ENCODE measurements around the gene TMIGD1.

TMIGD1 gene

GRCh38 chr17:30333503-30334360, at the start of gene TMIGD1:
TSS of gene TMIGD1 (minus strand) at chr17:30334057. CDS start at chr17:30332133, 1,924 bp downstream.
- Histone ChIP-seq H3K36me3 (ENCODE audit: control insufficient read depth, insufficient read depth, low read length) (no peaks in the 10 kb centered on the region), H3K9ac (ENCODE audit: low read depth, low read length) (no peak within 1 kb of the TSS), H3K4me1 (ENCODE audit: control insufficient read depth, insufficient read depth, low read length) (no peaks in the 10 kb centered on the region), H3K4me3 (ENCODE audit: low read depth, low read length) (no peak within 1 kb of the TSS), H3K27me3 (ENCODE audit: control insufficient read depth, insufficient read depth, low read length) (no peaks in the 10 kb centered on the region), H3K9me3 (ENCODE audit: control insufficient read depth, insufficient read depth, low read length) (no peaks in the 10 kb centered on the region)

- peaks cover 7% of the 10 kb centered on the region for H3K4me1 ChIP-seq (ENCODE audit: control insufficient read depth, insufficient read depth, low read length)
- no peak overlapping the region for H3K4me3 ChIP-seq (ENCODE audit: low read depth, low read length)
- peaks cover 29% of the 10 kb centered on the region for H3K27me3 ChIP-seq (ENCODE audit: control insufficient read depth, insufficient read depth, low read length)
These were observed 48.5 kb upstream of the TMIGD1 start for GRCh38 chr17:30382345-30382744.

GRCh38 chr17:30381340-30381659, 47.4 kb upstream of the TMIGD1 start:
- Histone ChIP-seq H3K9ac (ENCODE audit: low read depth, low read length) (no peak overlapping the region), H3K4me1 (ENCODE audit: control insufficient read depth, insufficient read depth, low read length) (peaks cover 7% of the 10 kb centered on the region), H3K9me3 (ENCODE audit: control insufficient read depth, insufficient read depth, low read length) (no peaks in the 10 kb centered on the region), H3K36me3 (ENCODE audit: control insufficient read depth, insufficient read depth, low read length) (no peaks in the 10 kb centered on the region), H3K27me3 (ENCODE audit: control insufficient read depth, insufficient read depth, low read length) (peaks cover 38% of the 10 kb centered on the region), H3K4me3 (ENCODE audit: low read depth, low read length) (no peak overlapping the region)

More at GRCh38 chr17:30382345-30382744, 48.5 kb upstream of the TMIGD1 start:
- Histone ChIP-seq H3K9ac (ENCODE audit: low read depth, low read length) (no peak overlapping the region), H3K9me3 (ENCODE audit: control insufficient read depth, insufficient read depth, low read length) (no peaks in the 10 kb centered on the region), H3K36me3 (ENCODE audit: control insufficient read depth, insufficient read depth, low read length) (no peaks in the 10 kb centered on the region)

- peaks cover 43% of the 10 kb centered on the region for H3K27me3 ChIP-seq (ENCODE audit: control insufficient read depth, insufficient read depth, low read length)
- H3K9me3 ChIP-seq (ENCODE audit: control insufficient read depth, insufficient read depth, low read length) = no peaks in the 10 kb centered on the region
- peak overlapping the region; percentile 57 for H3K4me3 ChIP-seq (ENCODE audit: low read depth, low read length)
- H3K9ac ChIP-seq (ENCODE audit: low read depth, low read length) = no peak overlapping the region
- peaks cover 7% of the 10 kb centered on the region for H3K4me1 ChIP-seq (ENCODE audit: control insufficient read depth, insufficient read depth, low read length)
- H3K36me3 ChIP-seq (ENCODE audit: control insufficient read depth, insufficient read depth, low read length) = no peaks in the 10 kb centered on the region
These were observed 46.9 kb upstream of the TMIGD1 start for GRCh38 chr17:30380643-30381339.

- Histone ChIP-seq H3K4me1 (ENCODE audit: control insufficient read depth, insufficient read depth, low read length) (peaks cover 7% of the 10 kb centered on the region), H3K27me3 (ENCODE audit: control insufficient read depth, insufficient read depth, low read length) (peaks cover 44% of the 10 kb centered on the region), H3K4me3 (ENCODE audit: low read depth, low read length) (peak overlapping the region; percentile 57), H3K9ac (ENCODE audit: low read depth, low read length) (no peak overlapping the region), H3K36me3 (ENCODE audit: control insufficient read depth, insufficient read depth, low read length) (no peaks in the 10 kb centered on the region), H3K9me3 (ENCODE audit: control insufficient read depth, insufficient read depth, low read length) (no peaks in the 10 kb centered on the region)
These were observed 46.1 kb upstream of the TMIGD1 start for GRCh38 chr17:30379903-30380381.

GRCh38 chr17:30379303-30379902, 45.5 kb upstream of the TMIGD1 start:
- peak overlapping the region; percentile 57 for H3K4me3 ChIP-seq (ENCODE audit: low read depth, low read length)
- no peaks in the 10 kb centered on the region for H3K36me3 ChIP-seq (ENCODE audit: control insufficient read depth, insufficient read depth, low read length)
- peak overlapping the region; percentile 30 for H3K9ac ChIP-seq (ENCODE audit: low read depth, low read length)
- peaks cover 44% of the 10 kb centered on the region for H3K27me3 ChIP-seq (ENCODE audit: control insufficient read depth, insufficient read depth, low read length)
- H3K9me3 ChIP-seq (ENCODE audit: control insufficient read depth, insufficient read depth, low read length) = no peaks in the 10 kb centered on the region
- peaks cover 7% of the 10 kb centered on the region for H3K4me1 ChIP-seq (ENCODE audit: control insufficient read depth, insufficient read depth, low read length)

GRCh38 chr17:30378825-30379302, 45.0 kb upstream of the TMIGD1 start, which contains the start of gene CPD:
TSS of gene CPD (plus strand) at chr17:30378927. CDS start at chr17:30378981, 54 bp downstream.
- H3K4me1 ChIP-seq (ENCODE audit: control insufficient read depth, insufficient read depth, low read length) = peaks cover 7% of the 10 kb centered on the region
- H3K4me3 ChIP-seq (ENCODE audit: low read depth, low read length) = peak within 1 kb of the TSS; percentile 57
- no peaks in the 10 kb centered on the region for H3K9me3 ChIP-seq (ENCODE audit: control insufficient read depth, insufficient read depth, low read length)
- peak within 1 kb of the TSS; percentile 30 for H3K9ac ChIP-seq (ENCODE audit: low read depth, low read length)
- H3K36me3 ChIP-seq (ENCODE audit: control insufficient read depth, insufficient read depth, low read length) = no peaks in the 10 kb centered on the region
- H3K27me3 ChIP-seq (ENCODE audit: control insufficient read depth, insufficient read depth, low read length) = peaks cover 44% of the 10 kb centered on the region

GRCh38 chr17:30378241-30378824, 44.5 kb upstream of the TMIGD1 start:
- H3K27me3 ChIP-seq (ENCODE audit: control insufficient read depth, insufficient read depth, low read length) = peaks cover 44% of the 10 kb centered on the region
- no peaks in the 10 kb centered on the region for H3K9me3 ChIP-seq (ENCODE audit: control insufficient read depth, insufficient read depth, low read length)
- H3K9ac ChIP-seq (ENCODE audit: low read depth, low read length) = no peak overlapping the region
- H3K36me3 ChIP-seq (ENCODE audit: control insufficient read depth, insufficient read depth, low read length) = no peaks in the 10 kb centered on the region
- peak overlapping the region; percentile 57 for H3K4me3 ChIP-seq (ENCODE audit: low read depth, low read length)
- peaks cover 7% of the 10 kb centered on the region for H3K4me1 ChIP-seq (ENCODE audit: control insufficient read depth, insufficient read depth, low read length)

- peaks cover 1% of the 10 kb centered on the region for H3K4me1 ChIP-seq (ENCODE audit: control insufficient read depth, insufficient read depth, low read length)
These were observed 43.9 kb upstream of the TMIGD1 start for GRCh38 chr17:30377574-30378240.

GRCh38 chr17:30376621-30377452, 43.0 kb upstream of the TMIGD1 start:
- Histone ChIP-seq H3K4me1 (ENCODE audit: control insufficient read depth, insufficient read depth, low read length) (no peaks in the 10 kb centered on the region), H3K4me3 (ENCODE audit: low read depth, low read length) (peak overlapping the region; percentile 12), H3K9me3 (ENCODE audit: control insufficient read depth, insufficient read depth, low read length) (no peaks in the 10 kb centered on the region), H3K36me3 (ENCODE audit: control insufficient read depth, insufficient read depth, low read length) (no peaks in the 10 kb centered on the region), H3K27me3 (ENCODE audit: control insufficient read depth, insufficient read depth, low read length) (peaks cover 44% of the 10 kb centered on the region), H3K9ac (ENCODE audit: low read depth, low read length) (no peak overlapping the region)

More at GRCh38 chr17:30377574-30378240, 43.9 kb upstream of the TMIGD1 start:
- no peaks in the 10 kb centered on the region for H3K9me3 ChIP-seq (ENCODE audit: control insufficient read depth, insufficient read depth, low read length)
- no peak overlapping the region for H3K9ac ChIP-seq (ENCODE audit: low read depth, low read length)
- no peaks in the 10 kb centered on the region for H3K36me3 ChIP-seq (ENCODE audit: control insufficient read depth, insufficient read depth, low read length)
- H3K27me3 ChIP-seq (ENCODE audit: control insufficient read depth, insufficient read depth, low read length) = peaks cover 44% of the 10 kb centered on the region
- peak overlapping the region; percentile 57 for H3K4me3 ChIP-seq (ENCODE audit: low read depth, low read length)

Measured in iPS-15b (cell line).